ENCODE results near the gene PLAC1.

PLAC1 gene

GRCh38 chrX:134640914-134641313, 17.4 kb downstream of the PLAC1 start:
- Histone ChIP-seq H3K27ac (replicated peaks) (no peak overlapping the region), H3K4me3 (replicated peaks; ENCODE audit: insufficient read depth, low read length) (no peak overlapping the region), H3K27me3 (ENCODE audit: insufficient read depth, poor library complexity, severe bottlenecking) (no peaks in the 10 kb centered on the region)
- no peak for TF ChIP-seq REST (IDR thresholded peaks at IDR 0.05; ENCODE audit: insufficient replicate concordance, low read depth)
- TF ChIP-seq, protein P1, sequence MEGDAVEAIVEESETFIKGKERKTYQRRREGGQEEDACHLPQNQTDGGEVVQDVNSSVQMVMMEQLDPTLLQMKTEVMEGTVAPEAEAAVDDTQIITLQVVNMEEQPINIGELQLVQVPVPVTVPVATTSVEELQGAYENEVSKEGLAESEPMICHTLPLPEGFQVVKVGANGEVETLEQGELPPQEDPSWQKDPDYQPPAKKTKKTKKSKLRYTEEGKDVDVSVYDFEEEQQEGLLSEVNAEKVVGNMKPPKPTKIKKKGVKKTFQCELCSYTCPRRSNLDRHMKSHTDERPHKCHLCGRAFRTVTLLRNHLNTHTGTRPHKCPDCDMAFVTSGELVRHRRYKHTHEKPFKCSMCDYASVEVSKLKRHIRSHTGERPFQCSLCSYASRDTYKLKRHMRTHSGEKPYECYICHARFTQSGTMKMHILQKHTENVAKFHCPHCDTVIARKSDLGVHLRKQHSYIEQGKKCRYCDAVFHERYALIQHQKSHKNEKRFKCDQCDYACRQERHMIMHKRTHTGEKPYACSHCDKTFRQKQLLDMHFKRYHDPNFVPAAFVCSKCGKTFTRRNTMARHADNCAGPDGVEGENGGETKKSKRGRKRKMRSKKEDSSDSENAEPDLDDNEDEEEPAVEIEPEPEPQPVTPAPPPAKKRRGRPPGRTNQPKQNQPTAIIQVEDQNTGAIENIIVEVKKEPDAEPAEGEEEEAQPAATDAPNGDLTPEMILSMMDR (IDR thresholded peaks at IDR 0.05; ENCODE audit: insufficient read depth, low read length): no peak
- TF ChIP-seq SPI1 (IDR thresholded peaks at IDR 0.05; ENCODE audit: borderline replicate concordance, low read depth): no peak
- TF ChIP-seq GABPA (IDR thresholded peaks at IDR 0.05; ENCODE audit: low read depth): no peak
- DNase-seq (ENCODE audit: low read depth in 1 of 2, low spot score in 1 of 2): no peak

DNA sequence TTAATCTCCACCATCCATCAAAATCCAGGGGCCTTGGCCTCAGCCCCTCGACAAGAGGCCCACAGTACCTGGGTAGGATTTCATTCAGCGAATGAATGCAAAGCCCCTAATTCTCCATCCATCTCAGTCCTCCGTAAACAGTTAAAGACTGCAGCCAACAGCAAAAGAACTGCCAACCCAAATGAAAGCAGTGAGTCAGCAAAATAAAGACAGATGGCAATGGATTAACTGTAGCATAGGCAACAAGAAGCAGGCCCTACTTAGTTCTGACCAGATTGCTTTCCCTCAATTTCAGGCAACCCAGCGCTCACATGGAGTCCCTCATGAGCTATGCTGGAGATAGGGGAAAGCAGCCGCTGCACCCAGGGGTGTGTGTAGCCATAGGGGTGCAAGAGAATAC, 21.4 kb downstream of the PLAC1 start:
- H3K27me3 ChIP-seq (ENCODE audit: insufficient read depth, poor library complexity, severe bottlenecking): no peaks in the 10 kb centered on the region
- TF ChIP-seq, protein P1 (IDR thresholded peaks at IDR 0.05; ENCODE audit: insufficient read depth, low read length): no peak
- no peak for TF ChIP-seq REST (IDR thresholded peaks at IDR 0.05; ENCODE audit: insufficient replicate concordance, low read depth)
- no peak for TF ChIP-seq POLR2AphosphoS5 (IDR thresholded peaks at IDR 0.05; ENCODE audit: low read depth)
- no peak for TF ChIP-seq SPI1 (IDR thresholded peaks at IDR 0.05; ENCODE audit: borderline replicate concordance, low read depth)
- TF ChIP-seq GABPA (IDR thresholded peaks at IDR 0.05; ENCODE audit: low read depth): no peak
- H3K4me3 ChIP-seq (replicated peaks; ENCODE audit: insufficient read depth, low read length): no peak overlapping the region
- DNase-seq (ENCODE audit: low read depth in 1 of 2, low spot score in 1 of 2): no peak
- H3K27ac ChIP-seq (replicated peaks): no peak overlapping the region

DNA sequence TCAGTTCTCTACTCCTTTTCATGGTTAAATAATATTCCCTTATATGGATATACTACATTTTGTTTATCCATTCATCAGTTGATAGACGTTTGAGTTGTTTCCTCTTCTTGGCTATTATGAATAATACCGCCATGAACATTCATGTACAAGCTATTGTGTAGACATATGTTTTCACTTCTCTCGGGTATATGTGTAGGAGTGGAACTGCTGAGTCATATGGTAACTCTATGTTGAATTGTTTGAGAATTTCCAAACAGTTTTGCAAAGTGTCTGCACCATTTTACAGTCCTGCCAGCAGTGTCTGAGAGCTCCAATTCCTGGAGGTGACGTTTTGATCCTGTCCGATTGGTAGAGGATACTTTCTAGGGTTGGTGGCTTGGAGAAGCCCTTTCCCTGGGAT, 23.6 kb downstream of the PLAC1 start:
- Histone ChIP-seq H3K27ac (replicated peaks) (no peak overlapping the region), H3K4me3 (replicated peaks; ENCODE audit: insufficient read depth, low read length) (no peak overlapping the region), H3K27me3 (ENCODE audit: insufficient read depth, poor library complexity, severe bottlenecking) (no peaks in the 10 kb centered on the region)
- DNase-seq (ENCODE audit: low read depth in 1 of 2, low spot score in 1 of 2): no peak
- TF ChIP-seq GABPA (IDR thresholded peaks at IDR 0.05; ENCODE audit: low read depth): no peak
- TF ChIP-seq SPI1 (IDR thresholded peaks at IDR 0.05; ENCODE audit: borderline replicate concordance, low read depth): no peak
- no peak for TF ChIP-seq POLR2AphosphoS5 (IDR thresholded peaks at IDR 0.05; ENCODE audit: low read depth)
- TF ChIP-seq REST (IDR thresholded peaks at IDR 0.05; ENCODE audit: insufficient replicate concordance, low read depth): no peak
- TF ChIP-seq, protein P1 (IDR thresholded peaks at IDR 0.05; ENCODE audit: insufficient read depth, low read length): no peak
